Progenitor cell of endocrine pancreas (in vitro differentiated cells): Measurements from ENCODE around the gene ZNF778. TPM values are rescaled to one million over a fixed set of nuclear protein-coding genes. Genes with fewer than 3 reads are reported as not detected.
A peak's percentile ranks its signal among the peaks of the same experiment; 100 is the strongest.

Source experiments
- DNase-seq: peaks from one replicate; pipeline ENCODE4 v3.0.0; 2021; ENCODE audit warnings: low spot score; ENCODE audit not compliant: unreplicated experiment
- H3K27ac Mint-ChIP-seq: 2 replicates; pipeline ENCODE4 v1.8.0; 2021; ENCODE audit warnings: mild to moderate bottlenecking, moderate library complexity, mixed read lengths
- H3K27me3 Mint-ChIP-seq: 2 replicates; pipeline ENCODE4 v1.8.0; 2021; ENCODE audit warnings: mixed read lengths
- H3K36me3 Mint-ChIP-seq: 2 replicates; pipeline ENCODE4 v1.8.0; 2022; ENCODE audit warnings: mixed read lengths; ENCODE audit not compliant: insufficient read depth
- H3K4me1 Mint-ChIP-seq: 2 replicates; pipeline ENCODE4 v1.8.0; 2021; ENCODE audit warnings: low read depth, mixed read lengths
- H3K4me3 Mint-ChIP-seq: 2 replicates; pipeline ENCODE4 v1.8.0; 2021; ENCODE audit warnings: low read depth, mild to moderate bottlenecking, moderate library complexity, mixed read lengths
- H3K9me3 Mint-ChIP-seq: 2 replicates; pipeline ENCODE4 v1.8.0; 2021; ENCODE audit warnings: low read depth, mixed read lengths
- CTCF ChIP-seq: fragments of 200-600 bp; sonication (generic); IDR thresholded peaks from one replicate; pipeline ENCODE4 v1.5.0; 2021; ENCODE audit warnings: antibody characterized with exemption, mild to moderate bottlenecking; ENCODE audit not compliant: unreplicated experiment
- total RNA-seq: library from RNA; stranded (reverse); gene quantifications from 2 replicates; pipeline ENCODE4 v1.2.1, GENCODE V29; 2021

The ZNF778 gene
- total RNA-seq, 1 donor from 2014 or later: 11.2 TPM

DNA sequence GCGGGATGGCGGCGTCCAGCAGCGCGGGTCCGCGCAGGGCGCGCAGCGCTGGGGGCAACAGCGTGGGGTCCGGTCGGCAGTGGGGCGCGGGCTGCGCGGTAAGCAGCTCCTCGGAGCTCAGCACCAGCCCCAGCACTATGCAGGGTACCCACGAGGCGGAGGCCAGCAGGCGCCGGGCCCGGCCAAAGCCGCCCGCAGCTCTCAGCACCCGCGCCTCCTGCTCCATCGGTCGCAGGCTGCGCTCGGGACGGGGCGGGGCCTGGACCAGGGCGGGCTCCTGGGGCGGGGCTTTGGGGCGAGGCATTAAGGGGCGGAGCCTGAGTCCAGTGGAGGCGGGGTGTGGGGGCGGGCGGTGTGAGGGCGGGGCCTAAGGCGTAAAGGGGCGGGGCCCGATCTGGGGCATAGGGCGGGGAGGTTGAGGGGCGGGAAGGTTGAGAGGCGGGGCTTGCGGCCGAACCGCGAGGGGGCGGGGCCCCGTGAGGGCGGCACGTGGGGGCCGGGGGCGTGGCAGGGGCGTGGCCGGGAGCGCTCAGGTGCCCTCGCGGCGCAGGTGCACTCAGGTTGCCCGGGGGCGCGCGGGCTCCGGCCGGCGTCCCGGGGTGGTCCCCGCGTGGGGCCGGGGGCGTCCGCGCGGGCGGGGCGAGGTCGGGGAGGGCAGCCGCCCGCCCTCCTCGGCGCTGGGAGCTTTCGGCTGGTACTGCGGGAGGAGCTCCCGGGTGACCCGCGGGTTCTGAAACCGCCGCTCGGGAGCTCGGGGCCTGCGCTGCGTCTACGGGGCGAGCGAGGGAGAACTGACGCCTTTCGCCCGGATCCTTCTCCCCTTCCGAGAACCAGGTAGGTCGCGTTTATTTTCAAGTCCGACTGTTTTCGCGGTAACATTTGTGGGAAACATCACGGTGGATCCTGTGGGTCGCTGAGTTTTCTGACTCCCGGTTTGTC lies 15.8 kb upstream of the ZNF778 start:
- peaks cover 4% of the 10 kb centered on the region for H3K4me1 Mint-ChIP-seq
- H3K27me3 Mint-ChIP-seq: peaks cover 43% of the 10 kb centered on the region
- DNase-seq: peak; percentile 87
- peaks cover 1% of the 10 kb centered on the region for H3K36me3 Mint-ChIP-seq
- H3K4me3 Mint-ChIP-seq: peak overlapping the region; percentile 68
- TF ChIP-seq CTCF: no peak
- peak overlapping the region; percentile 16 for H3K27ac Mint-ChIP-seq
- peaks cover 5% of the 10 kb centered on the region for H3K9me3 Mint-ChIP-seq

GRCh38 chr16:89202422-89203215 lies 14.9 kb upstream of the ZNF778 start:
- H3K4me3 Mint-ChIP-seq: peak overlapping the region; percentile 68
- peaks cover 1% of the 10 kb centered on the region for H3K36me3 Mint-ChIP-seq
- H3K27ac Mint-ChIP-seq: peak overlapping the region; percentile 16
- H3K9me3 Mint-ChIP-seq: peaks cover 5% of the 10 kb centered on the region
- TF ChIP-seq CTCF: no peak
- H3K4me1 Mint-ChIP-seq: peaks cover 4% of the 10 kb centered on the region
- no peak for DNase-seq
- H3K27me3 Mint-ChIP-seq: peaks cover 42% of the 10 kb centered on the region

- Mint-ChIP-seq H3K36me3 (peaks cover 1% of the 10 kb centered on the region), H3K4me3 (no peak overlapping the region)
These were observed 9.5 kb upstream of the ZNF778 start for GRCh38 chr16:89207993-89208392.

DNA sequence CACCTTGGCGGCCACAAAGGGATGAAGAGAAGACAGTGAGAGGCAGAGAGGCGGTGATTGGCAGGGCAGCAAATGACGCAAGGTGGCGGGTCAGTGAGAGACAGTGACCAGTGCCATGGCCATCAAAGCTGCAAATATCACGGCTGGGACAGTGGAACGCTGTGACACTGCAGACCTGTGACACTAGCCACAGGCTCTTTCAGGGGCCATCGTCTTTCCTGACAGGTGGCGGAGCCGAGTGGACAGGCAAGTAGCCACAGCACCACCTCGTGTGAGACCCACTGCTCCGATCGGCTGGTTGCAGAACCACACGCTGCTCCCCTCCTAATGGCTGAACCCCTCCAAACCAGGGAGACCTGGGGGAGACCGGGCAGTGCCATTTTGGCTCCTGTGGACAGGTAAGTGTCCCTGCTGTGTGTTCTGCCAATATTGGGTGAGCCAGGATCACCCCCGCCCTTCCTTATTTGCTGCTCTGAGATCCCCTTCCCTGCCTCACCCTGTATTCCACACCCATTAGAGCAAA lies 7.9 kb upstream of the ZNF778 start:
- Mint-ChIP-seq H3K27me3 (peaks cover 15% of the 10 kb centered on the region), H3K4me1 (no peaks in the 10 kb centered on the region), H3K4me3 (no peak overlapping the region), H3K36me3 (no peaks in the 10 kb centered on the region), H3K27ac (no peak overlapping the region), H3K9me3 (no peaks in the 10 kb centered on the region)
- no peak for DNase-seq
- TF ChIP-seq CTCF: no peak

More at GRCh38 chr16:89207993-89208392, 9.5 kb upstream of the ZNF778 start:
- H3K4me1 Mint-ChIP-seq: no peaks in the 10 kb centered on the region
- no peak for DNase-seq
- H3K9me3 Mint-ChIP-seq: peaks cover 3% of the 10 kb centered on the region
- no peak for TF ChIP-seq CTCF
- H3K27me3 Mint-ChIP-seq: peaks cover 30% of the 10 kb centered on the region
- H3K27ac Mint-ChIP-seq: no peak overlapping the region
